GM18511 (cell line): ENCODE data around the gene RIC8B.

Source experiments
- ATAC-seq: cut with Tn5 transposase; IDR thresholded peaks from one replicate; pipeline ENCODE4 v1.9.1; 2021; ENCODE audit warnings: mild to moderate bottlenecking, moderate library complexity; ENCODE audit not compliant: unreplicated experiment

RIC8B gene

DNA sequence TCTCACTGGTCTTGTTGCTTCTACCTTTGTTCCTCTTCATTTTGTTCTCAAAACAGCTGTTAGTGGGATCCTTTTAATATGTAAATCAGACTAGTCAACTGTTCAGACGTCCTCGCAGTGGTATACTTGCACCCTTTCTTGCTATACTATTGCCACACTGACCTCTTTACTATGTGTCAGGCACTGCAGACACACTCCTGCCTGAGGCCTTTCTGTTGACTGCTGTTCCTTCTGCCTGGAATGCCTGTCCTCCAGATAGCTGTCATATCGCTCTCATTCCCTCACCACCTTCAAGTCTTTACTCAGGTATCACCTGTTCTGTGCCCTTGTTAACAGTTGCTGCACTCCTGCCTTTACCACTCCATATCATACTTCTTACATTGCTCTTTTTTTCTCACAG lies 91.2 kb downstream of the RIC8B start:
- no peak for ATAC-seq

DNA sequence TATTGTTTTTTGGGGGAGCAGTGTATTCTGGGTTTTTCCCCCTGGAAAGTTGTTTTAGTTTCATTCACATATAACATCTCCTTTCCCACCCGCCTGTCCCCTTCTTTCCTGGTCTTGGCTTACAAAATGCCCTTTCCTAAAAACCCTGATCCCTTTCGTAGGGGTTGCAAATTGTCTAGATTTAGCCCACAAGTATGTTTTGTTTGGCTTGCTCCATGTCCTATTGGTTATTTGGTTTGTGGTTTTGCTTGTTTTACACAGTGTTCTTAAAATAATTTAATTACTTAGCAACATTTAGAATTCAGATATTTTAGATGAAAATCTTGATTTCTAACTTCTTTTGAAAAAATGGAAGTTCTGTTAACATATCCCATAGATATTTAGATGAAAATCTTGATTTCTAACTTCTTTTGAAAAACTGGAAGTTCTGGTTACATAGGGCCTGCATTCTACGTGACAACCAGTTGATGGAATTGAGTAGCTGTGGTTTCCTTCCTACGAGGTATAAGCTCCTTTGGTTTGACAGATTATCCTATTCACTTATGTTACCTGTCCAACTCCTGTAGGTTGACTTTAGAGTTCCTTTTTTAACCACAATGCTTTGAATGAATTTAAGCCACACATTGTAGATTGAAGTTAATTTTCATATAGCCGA lies 92.1 kb downstream of the RIC8B start:
- no peak for ATAC-seq

DNA sequence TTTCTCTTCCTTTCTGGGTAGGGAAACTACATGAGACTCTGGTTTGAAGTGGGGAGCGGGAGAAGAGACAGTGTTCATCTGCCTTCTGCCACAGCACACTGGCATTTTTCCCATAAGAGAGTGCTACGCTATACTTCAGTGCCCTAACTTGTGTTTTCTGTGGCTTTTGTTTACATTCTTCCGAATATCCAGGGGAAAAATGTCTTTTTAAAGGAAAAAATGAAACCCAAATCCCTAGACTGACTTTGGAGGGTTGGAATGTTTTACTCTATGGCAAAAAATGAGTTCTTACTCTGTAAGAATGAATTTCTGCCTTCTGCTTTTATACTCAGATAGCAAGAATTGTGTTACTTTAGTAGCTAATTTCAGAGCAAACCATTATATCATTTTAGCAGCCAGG lies 93.2 kb downstream of the RIC8B start:
- ATAC-seq = no peak

DNA sequence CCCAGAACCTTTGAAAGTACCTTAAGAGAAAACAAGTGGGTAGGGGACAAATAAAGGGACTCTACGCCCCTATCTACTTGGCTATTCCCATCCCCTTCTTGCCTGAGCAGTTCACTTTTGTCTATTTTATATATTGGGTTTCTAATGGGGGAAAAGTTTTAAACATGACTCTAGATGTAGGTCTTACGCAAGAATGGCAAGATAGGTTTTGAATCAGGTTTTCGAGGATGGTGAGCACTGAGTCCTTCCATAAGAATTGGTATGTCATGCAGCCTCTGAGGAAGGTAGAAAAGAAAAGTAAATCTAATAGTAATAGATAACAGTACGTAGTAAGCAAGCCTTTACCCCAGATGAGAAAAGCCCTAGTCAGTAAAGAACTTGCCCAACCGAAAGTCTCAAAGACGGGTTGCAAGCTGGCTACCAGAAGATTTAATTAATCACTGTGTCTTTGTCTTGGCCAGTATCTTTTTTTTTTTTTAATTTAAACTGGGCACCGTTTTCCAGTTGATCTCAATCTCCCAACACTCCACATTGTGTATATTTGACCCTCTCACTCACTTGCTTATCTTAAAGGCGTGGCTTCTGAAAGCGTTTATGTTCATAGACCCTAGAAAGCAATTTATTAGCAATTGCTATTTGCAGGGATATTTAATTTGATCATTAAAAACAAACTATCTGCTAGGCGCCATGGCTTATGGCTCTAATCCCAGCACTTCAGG lies 94.7 kb downstream of the RIC8B start:
- ATAC-seq = no peak

DNA sequence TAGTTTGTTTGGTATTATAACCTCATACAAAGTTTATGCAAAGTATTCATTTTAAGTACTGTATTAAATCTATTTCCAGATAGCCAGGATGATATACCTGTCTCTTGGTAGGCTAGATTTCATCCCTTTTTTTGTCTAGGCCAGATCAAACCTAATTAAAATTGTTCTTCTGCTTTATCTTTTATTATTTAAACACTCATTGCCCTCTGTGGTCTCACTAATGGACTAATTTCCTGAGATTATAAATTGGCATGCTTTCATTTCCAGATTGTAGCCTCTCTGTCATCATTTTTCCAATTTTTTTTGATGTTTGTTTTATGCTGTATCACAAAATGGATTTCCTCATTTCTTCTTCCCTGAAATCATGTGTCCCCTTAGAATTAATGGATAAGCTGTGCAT lies 95.6 kb downstream of the RIC8B start:
- ATAC-seq = no peak

DNA sequence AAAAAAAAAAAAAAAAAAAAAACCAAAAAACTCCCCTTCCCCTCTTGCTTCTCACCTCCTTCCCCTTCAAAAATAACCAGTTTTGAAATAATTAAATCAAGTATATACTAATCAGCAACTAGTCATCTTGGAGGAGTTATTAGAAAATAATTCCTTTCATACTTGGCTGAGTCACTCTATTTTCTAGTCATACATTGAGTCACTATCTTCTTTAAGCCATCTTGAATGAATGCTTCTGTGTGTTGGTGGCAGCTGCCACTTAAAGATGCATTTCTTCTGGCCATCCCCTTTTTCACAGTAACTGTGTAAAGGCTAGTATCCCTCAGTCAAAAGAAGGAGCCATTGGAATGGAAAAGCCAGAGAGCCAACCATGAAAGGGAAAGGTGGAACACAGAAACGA lies 97.0 kb downstream of the RIC8B start:
- ATAC-seq = no peak

DNA sequence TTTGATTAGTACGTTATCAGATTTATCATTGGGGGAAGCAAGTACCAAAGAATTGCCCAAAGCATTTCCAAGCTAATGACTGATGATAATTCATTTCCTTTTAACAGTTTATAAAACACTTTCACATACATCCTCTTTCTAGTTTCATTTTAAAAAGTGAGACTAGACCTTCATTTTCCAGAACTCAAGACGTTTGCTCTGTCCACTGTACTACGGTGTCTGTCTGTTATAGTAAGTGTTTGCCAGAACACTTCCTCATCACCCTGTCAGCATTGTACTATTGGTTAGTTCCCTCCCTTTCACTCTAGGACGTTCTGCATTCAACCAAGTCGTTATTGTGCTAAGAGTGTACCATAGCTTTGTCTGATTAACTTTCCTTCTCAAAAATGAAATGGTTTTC lies 99.5 kb downstream of the RIC8B start:
- no peak for ATAC-seq

DNA sequence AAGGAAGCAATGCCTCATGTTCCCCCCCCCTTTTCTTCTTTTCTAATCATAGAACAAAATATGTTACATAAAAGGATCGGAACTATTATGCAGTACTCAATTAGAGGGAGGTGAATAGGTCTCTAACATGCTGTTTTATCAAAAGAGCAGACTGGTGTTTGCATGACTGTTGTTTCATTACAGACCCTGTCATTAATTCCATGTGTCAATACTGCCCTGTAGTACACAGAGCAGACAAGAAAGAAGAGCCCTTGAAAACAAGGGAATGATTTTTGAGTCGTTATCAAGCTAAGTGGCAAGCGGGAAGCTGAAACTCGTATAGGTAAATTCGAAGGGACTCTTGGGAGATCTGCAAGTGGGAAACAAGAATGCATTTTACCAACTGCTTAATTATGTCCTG lies 104.3 kb downstream of the RIC8B start:
- no peak for ATAC-seq

DNA sequence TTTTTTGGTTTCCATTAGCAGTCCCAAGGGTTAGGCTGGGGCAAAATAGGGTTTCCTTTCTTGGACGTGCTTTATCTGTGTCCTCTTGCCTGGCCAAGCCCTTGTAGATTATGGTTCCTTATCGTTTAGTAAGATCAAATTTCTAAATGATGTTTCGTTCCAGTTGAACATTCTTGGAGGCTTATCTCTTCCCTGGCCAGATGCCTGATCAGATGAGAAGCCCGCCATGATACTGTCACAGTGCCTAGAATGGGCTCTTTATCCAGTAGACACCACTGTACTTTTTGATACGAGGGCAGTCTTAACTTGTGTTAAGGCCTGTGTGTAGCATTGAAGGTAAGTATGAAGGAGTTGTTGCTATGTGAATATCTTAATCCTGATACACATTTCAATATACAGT lies 105.1 kb downstream of the RIC8B start:
- no peak for ATAC-seq

DNA sequence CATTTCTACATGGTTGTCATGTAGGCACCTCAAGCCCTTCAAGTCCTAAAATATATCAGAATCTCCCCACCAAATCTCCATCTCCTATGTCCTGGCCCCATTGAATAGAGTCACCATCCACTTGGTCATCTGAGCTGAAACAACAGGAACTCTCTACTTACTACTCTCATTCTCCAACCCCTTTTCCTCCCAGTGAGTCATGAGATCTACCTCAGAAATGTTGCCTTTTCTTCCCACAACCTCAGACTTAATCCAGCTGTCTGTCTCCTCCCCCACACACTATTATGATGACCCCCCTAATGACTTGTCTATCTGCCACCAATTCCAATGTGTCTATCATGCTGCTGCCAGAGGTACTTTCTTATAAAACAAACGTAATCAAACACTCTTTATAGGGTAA lies 108.9 kb downstream of the RIC8B start:
- no peak for ATAC-seq

DNA sequence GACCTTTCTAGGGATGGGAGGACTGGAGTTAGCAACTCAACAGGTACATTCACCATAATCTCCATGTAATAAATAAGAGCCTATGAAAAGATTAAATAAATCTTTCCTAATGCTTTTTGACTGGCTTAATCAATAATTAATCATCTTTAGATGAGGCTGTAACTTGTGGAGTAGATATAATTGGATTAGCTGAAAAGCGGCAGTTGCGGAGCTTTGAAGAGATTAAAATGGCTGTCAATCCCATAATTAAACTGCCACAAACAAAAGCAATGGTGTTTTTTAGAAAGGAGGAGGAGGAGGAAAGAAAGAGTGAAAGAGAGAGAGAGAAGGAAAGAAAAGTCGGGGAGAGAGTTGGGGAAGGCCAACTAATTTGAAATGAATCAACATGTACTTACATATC lies 110.5 kb downstream of the RIC8B start:
- no peak for ATAC-seq

DNA sequence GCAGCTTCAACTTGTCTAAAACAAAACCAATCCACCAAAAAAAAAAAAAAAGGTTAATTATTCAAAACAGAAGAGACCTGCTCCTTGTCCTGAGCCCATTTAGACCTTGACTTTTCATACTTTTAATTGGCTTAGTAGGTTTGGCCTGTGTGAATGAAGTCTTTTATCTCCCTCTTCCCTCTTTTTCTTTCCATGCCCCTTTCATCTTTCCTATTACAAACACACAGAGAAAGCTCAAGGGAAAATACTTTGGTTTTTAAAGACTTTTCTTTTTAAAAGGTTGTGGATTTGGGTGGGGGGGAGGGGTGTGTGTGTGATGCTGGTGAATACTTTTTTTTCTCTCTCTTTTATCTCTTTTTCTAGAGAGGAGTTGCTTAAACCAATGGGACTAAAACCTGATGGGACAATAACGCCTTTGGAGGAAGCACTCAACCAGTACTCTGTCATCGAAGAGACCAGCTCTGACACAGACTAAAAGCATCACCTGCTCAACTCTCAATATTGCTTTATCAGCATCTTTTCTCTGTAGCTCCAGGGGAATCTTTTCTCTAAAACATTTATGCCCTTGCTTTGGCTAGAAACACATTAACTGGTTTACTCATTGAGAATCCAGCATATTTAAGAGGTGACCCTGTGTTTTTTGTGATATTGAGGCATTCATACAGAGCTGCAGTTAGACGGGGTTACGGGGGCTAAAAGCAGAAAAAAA lies 111.2 kb downstream of the RIC8B start:
- no peak for ATAC-seq

DNA sequence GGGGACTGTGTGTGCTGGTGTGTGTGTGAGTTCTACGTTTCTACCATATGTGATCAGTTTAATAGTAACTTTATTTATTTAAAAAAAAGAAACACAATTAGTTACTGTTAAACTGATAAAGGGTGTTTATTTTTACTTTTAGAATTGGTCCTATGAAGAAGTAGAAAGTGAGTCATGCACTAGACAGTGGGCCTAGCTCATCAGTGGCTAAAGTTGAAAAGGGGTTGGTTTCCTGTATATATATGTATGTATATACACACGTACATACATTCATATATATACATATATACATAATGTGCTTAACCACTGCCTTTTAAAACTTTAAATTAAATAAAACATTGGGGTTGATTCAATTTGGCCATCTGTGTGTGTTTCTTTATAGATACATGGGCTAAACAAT lies 112.5 kb downstream of the RIC8B start:
- no peak for ATAC-seq

DNA sequence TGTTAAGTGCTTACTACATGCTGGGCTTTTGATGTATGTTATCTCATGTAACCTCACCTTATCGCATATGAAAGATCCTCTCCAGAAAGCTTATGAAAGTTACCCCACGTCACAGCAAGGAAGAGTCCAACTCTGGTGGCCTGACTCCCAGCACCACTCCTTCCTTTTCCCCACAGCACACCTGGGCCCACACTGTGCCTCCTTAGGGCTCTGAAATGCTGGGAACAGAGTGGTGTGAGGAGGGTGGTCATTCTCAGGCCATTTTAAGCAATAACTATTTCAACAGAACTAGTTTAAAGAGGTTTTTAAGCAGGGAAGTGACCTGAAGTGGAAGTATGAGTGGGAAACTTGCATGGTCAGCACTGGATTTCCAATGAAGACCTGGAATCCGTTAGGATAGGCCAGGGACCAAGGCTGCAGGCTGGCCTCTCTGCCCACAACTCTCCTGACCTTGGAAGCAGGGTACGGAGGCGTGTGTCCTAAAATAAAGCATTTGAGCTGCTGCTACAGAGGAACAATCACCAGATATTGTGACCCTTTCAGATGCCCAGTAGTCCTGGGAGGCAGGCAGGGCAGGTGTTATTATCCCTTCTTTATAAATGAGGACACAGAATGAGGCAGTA lies 114.0 kb downstream of the RIC8B start:
- no peak for ATAC-seq

DNA sequence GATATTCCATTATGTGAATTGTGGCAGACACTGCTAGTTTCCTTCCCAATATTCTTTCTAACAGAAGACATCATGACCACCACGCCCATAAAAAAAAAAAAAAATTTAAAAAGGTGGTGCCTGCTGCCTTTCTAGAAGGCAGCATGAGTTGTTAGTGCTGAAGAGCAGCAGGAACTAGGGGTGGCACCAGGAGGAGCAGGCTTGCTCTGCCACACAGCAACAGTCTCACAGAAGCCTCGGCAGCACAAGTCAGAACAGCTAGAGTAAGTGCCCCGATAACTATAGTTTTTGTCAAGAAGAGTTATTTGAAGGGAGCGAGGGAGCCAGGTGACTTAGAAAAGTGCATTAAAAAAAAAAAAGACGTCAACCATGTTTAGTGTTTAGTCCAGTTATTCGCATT lies 114.8 kb downstream of the RIC8B start:
- ATAC-seq = no peak

DNA sequence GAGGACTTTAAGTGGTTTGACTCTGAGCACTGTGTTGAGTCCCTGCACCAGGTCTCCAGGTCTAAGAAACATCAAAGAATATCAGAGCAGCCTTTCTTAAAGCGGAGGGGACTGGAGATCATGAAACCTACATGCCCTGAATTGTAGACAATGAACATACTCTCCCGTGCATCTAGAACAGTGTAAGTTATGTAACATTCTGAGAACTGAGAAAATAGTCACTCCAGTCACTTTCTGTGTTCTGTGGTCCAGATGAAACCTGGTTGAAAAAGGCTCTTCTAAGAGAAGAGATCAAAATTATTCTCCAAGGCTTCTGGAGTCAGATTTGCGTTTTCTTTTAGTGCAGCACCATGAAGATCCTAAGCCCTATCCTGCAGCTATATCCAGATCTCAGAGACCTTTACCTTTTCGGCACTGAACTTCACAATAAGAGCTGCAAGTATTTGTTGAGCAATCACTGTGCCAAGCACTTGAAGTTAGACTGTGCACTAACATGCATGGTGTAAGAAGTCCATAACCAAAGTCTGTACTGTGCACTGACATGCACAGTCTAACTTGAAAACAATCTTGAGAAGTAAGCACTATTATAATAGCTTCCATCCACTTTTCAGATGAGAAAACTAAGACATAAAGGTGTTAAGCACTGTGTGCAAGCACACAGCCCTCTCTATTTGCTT lies 115.6 kb downstream of the RIC8B start:
- no peak for ATAC-seq

DNA sequence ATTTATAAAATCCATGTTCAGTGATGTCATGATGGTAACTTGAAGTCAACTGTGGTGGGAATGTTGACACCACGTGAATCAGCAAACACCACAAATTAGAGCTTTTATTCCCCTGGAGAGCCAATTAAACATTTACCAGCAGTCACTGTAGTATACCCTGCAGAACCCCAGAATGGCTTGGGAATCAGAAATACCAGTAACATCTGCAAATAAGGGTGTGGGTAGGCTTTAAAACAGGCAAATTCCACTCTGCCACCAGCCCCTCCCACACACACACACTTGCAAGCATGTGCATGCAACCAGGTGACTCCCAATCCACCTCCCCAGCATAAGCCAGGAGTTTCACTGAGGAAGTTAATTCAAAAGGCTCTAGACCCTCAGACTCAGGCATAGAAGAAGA lies 117.6 kb downstream of the RIC8B start:
- ATAC-seq = no peak

DNA sequence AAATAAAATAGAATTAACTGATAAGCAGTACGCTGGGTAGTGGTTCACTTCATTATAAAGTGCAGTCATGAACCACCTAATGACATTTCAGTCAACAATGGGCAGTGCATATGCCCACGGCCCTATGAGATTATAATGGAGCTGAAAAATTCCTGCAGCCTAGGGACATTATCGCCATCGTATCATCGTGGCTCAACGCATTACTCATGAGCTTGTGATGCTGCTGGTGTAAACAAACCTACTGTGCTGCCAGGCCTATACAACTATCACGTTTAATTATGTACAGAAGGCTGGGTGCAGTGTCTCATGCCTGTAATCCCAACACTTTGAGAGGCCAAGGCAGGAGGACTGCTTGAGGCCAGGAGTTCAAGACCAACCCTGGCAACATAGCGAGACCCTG lies 119.0 kb downstream of the RIC8B start:
- no peak for ATAC-seq

DNA sequence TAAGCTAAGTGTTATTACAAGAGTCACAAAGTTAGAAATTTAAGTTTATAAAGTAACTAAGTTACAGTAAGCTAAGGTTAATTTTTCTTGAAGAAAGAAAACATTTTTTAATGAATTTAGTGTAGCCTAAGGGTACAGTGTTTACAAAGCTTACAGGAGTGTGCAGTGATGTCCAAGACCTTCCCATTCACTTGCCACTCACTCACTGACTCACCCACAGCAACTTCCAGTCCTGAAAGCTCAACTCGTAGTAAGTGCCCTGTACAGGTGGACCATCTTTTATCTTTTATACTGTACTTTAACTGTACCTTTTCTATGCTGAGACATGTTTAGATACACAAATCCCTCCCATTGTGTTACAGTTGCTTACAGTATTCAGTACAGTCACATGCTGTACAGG lies 120.3 kb downstream of the RIC8B start:
- ATAC-seq = no peak

DNA sequence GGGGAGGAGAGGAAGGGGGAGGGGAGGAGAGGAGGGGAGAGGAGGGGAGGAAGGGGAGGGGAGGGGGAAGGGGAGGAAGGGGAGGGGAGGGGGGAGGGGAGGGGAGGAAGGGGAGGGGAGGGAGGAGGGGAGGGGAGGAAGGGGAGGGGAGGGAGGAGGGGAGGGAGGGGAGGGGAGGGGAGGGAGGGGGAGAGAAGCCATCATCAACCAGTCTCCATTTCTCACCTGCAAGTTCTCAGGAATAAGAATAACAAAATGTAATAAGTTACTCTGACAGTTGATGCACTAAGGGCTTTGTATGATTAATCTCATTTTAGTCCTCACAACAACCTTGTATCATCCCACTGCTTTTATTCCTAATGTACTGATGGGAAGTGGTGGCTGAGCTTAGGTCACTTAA lies 122.1 kb downstream of the RIC8B start:
- no peak for ATAC-seq

DNA sequence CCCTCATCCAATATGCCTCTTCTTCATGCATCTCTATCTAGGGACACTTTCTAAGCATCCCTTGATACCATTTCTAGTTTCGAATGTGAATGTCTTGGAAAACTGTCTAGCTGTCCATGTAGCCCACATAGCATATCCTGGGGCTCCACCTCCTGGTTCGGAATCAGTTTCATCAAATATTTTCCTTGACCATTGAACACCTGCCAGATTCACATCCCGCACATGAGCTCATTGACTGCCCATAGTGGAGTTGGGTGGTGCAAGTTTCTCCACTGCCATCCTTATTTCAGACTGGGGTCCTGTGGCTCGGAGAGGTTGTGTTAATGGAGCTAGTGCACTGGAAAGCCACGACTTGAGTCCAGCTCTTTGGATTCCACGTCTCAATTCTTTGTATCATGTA lies 122.6 kb downstream of the RIC8B start:
- ATAC-seq = no peak
